Glutamatergic neuron (in vitro differentiated cells): ENCODE data around the gene SEMA3D. TPM values are rescaled to one million over a fixed set of nuclear protein-coding genes. Genes with fewer than 3 reads are reported as not detected.
A peak's percentile ranks its signal among the peaks of the same experiment; 100 is the strongest.

Source experiments
- DNase-seq: peaks from one replicate; pipeline ENCODE4 v3.0.0; 2022
- H3K27ac Mint-ChIP-seq: one replicate; pipeline ENCODE4 v1.8.0; 2020; ENCODE audit warnings: mild to moderate bottlenecking, mixed read lengths, inconsistent platforms; ENCODE audit not compliant: unreplicated experiment
- H3K27me3 Mint-ChIP-seq: one replicate; pipeline ENCODE4 v1.8.0; 2020; ENCODE audit warnings: mild to moderate bottlenecking, moderate library complexity, mixed read lengths, inconsistent platforms; ENCODE audit not compliant: unreplicated experiment
- H3K36me3 Mint-ChIP-seq: one replicate; pipeline ENCODE4 v1.8.0; 2020; ENCODE audit warnings: mild to moderate bottlenecking, mixed read lengths, inconsistent platforms; ENCODE audit not compliant: unreplicated experiment
- H3K4me1 Mint-ChIP-seq: one replicate; pipeline ENCODE4 v1.8.0; 2020; ENCODE audit warnings: mild to moderate bottlenecking, low read depth, mixed read lengths, inconsistent platforms; ENCODE audit not compliant: unreplicated experiment
- H3K4me3 Mint-ChIP-seq: one replicate; pipeline ENCODE4 v1.8.0; 2020; ENCODE audit warnings: mild to moderate bottlenecking, mixed read lengths, inconsistent platforms; ENCODE audit not compliant: unreplicated experiment
- H3K9me3 Mint-ChIP-seq: one replicate; pipeline ENCODE4 v1.8.0; 2020; ENCODE audit warnings: mild to moderate bottlenecking, moderate library complexity, mixed read lengths, inconsistent platforms; ENCODE audit not compliant: unreplicated experiment
- total RNA-seq: library from RNA; stranded (reverse); fragmentation: NEBNext Ultra II Directional; extraction: Animal tissue kit (Norgen Biotek cat#: 25700); gene quantifications from one replicate; pipeline ENCODE4 v1.2.1, GENCODE V29; 2021; ENCODE audit not compliant: unreplicated experiment
- TF ChIP-seq, protein P1 (sequence below): fragments of 200-600 bp; sonication (generic); IDR thresholded peaks from one replicate; pipeline ENCODE4 v1.5.0; 2021; ENCODE audit not compliant: partially characterized antibody, unreplicated experiment

SEMA3D gene
- total RNA-seq, 1 donor from 2014 or later: 13.6 TPM

DNA sequence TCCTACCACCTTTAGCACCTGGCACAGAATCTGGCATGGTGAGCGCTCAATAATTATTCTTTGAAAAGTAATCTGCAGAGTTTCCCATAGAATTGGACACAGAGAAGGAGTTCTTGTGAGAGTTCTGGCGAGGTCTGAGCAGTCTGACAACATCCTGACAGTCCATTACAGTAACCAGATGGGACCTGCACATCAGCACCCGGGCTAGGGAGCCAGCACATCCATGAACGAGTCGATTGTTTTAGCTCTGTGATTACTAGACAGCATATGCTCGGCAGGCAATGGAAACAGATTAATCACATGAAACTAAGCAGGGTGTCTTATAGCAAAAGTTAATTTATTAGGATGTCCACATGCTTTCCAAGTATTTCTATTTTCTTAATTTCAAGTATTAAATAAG lies 96.7 kb downstream of the SEMA3D start:
- TF ChIP-seq, protein P1, sequence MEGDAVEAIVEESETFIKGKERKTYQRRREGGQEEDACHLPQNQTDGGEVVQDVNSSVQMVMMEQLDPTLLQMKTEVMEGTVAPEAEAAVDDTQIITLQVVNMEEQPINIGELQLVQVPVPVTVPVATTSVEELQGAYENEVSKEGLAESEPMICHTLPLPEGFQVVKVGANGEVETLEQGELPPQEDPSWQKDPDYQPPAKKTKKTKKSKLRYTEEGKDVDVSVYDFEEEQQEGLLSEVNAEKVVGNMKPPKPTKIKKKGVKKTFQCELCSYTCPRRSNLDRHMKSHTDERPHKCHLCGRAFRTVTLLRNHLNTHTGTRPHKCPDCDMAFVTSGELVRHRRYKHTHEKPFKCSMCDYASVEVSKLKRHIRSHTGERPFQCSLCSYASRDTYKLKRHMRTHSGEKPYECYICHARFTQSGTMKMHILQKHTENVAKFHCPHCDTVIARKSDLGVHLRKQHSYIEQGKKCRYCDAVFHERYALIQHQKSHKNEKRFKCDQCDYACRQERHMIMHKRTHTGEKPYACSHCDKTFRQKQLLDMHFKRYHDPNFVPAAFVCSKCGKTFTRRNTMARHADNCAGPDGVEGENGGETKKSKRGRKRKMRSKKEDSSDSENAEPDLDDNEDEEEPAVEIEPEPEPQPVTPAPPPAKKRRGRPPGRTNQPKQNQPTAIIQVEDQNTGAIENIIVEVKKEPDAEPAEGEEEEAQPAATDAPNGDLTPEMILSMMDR: no peak
- Mint-ChIP-seq H3K27ac (no peak overlapping the region), H3K4me1 (no peaks in the 10 kb centered on the region), H3K27me3 (no peaks in the 10 kb centered on the region), H3K9me3 (no peaks in the 10 kb centered on the region), H3K36me3 (no peaks in the 10 kb centered on the region), H3K4me3 (no peak overlapping the region)
- DNase-seq: peak; percentile 19

DNA sequence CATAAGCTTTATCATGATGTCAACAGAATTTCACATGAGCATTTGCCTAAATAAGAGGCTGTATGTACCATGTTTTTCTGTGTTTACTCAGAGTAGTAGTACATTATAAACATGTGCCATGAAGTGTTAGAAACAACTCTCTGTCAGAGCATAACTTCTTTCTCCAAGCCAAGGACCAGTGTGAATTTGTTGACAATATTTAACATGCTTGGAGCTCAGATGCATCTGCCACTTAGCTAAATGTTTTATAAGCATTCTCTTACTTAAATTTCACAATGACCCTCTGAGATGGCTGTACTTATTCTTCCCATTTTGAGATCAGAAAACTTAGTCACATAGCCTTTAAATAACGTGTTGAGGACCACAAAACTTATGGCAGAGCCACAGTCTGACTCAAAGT lies 105.0 kb downstream of the SEMA3D start:
- H3K4me1 Mint-ChIP-seq: no peaks in the 10 kb centered on the region
- H3K36me3 Mint-ChIP-seq: no peaks in the 10 kb centered on the region
- no peaks in the 10 kb centered on the region for H3K9me3 Mint-ChIP-seq
- H3K27me3 Mint-ChIP-seq: no peaks in the 10 kb centered on the region
- TF ChIP-seq, protein P1: no peak
- no peak overlapping the region for H3K27ac Mint-ChIP-seq
- H3K4me3 Mint-ChIP-seq: no peak overlapping the region
- DNase-seq: no peak

DNA sequence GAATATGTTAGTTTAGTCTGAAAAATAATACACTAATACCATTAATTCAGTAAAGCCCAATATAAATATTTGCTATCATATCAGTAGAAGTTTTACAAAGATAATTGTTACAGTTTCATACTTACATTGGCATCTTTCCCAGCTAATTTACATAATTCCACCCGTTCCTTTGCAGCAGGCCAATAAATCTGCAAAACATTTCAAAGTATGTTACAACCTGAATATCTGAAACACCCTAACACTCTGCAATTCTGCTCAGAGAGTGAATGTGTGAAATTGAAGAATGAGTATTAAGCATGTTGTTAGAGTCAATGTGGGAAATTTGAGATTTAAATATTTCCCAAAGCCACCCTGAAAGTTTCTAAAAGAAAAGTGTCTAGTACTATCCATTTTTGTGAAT lies 105.5 kb downstream of the SEMA3D start:
- no peaks in the 10 kb centered on the region for H3K36me3 Mint-ChIP-seq
- no peaks in the 10 kb centered on the region for H3K4me1 Mint-ChIP-seq
- no peak for DNase-seq
- no peak overlapping the region for H3K4me3 Mint-ChIP-seq
- H3K27me3 Mint-ChIP-seq: no peaks in the 10 kb centered on the region
- no peak overlapping the region for H3K27ac Mint-ChIP-seq
- no peaks in the 10 kb centered on the region for H3K9me3 Mint-ChIP-seq
- TF ChIP-seq, protein P1: no peak

DNA sequence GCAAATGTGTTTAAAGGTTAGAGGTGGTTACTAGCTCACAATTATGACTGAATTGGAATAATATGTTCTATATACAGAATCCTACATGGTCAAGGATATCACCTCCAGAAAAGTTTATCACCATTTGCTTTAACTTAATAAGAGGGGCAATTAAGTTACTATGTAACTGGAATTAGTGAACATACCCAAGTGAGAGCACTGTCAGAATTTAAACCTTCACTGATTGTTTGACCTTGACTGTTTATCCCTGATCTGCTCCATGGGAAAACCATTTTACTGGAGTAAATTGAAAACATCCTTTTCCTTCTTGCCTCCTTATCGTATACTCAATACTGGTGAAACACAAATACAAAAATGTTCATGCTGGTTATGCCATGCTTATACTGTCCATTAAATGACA lies 107.4 kb downstream of the SEMA3D start:
- Mint-ChIP-seq H3K27me3 (no peaks in the 10 kb centered on the region), H3K36me3 (no peaks in the 10 kb centered on the region), H3K27ac (no peak overlapping the region), H3K4me1 (no peaks in the 10 kb centered on the region), H3K9me3 (no peaks in the 10 kb centered on the region), H3K4me3 (no peak overlapping the region)
- TF ChIP-seq, protein P1: no peak
- no peak for DNase-seq

DNA sequence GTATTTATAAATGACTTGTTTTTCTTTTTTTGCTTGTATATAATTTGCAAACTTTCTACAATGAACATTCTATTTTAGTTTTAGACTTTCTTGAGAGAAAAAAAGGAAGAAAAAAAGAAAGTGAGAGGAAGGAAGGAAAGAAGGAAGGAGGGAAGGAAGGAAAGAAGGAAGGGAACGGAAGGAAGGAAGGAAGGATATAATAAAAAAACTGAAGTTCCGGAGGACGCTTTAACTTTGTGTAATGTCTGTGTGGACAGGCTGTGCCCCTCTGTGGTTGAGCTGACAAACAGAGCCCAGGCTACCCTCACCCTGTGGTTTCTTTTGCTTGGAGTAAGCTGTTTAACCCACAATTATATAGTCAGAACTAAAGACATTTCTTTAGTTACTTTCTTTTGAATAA lies 108.7 kb downstream of the SEMA3D start:
- H3K36me3 Mint-ChIP-seq: no peaks in the 10 kb centered on the region
- no peaks in the 10 kb centered on the region for H3K9me3 Mint-ChIP-seq
- DNase-seq: no peak
- no peaks in the 10 kb centered on the region for H3K4me1 Mint-ChIP-seq
- TF ChIP-seq, protein P1: no peak
- no peak overlapping the region for H3K4me3 Mint-ChIP-seq
- no peaks in the 10 kb centered on the region for H3K27me3 Mint-ChIP-seq
- no peak overlapping the region for H3K27ac Mint-ChIP-seq
